Measurements from ENCODE around the gene SSBP4. TPM values are rescaled to one million over a fixed set of nuclear protein-coding genes. Genes with fewer than 3 reads are reported as not detected.

The SSBP4 gene
- total RNA-seq, 1 donor from 2014 or later: 233 TPM

GRCh38 chr19:18473003-18473705, 54.0 kb downstream of the SSBP4 start:
- TF ChIP-seq CTCF (IDR thresholded peaks at IDR 0.05): no peak
- H3K4me1 ChIP-seq: peaks cover 9 to 32% of the 10 kb centered on the region in 2 donors
- H3K9me3 ChIP-seq: no peaks in the 10 kb centered on the region
- H3K4me3 ChIP-seq: no peak overlapping the region
- no peaks in the 10 kb centered on the region for H3K27me3 ChIP-seq
- intact Hi-C loops (cut with DNase I): no loop called here
- no peak for DNase-seq (ENCODE audit: low spot score in 2 of 2)
- no peak overlapping the region for H3K27ac ChIP-seq
- H3K36me3 ChIP-seq: peaks cover 10 to 18% of the 10 kb centered on the region in 2 donors

GRCh38 chr19:18473706-18474087, 54.5 kb downstream of the SSBP4 start:
- Histone ChIP-seq H3K4me3 (no peak overlapping the region), H3K27ac (no peak overlapping the region), H3K27me3 (no peaks in the 10 kb centered on the region), H3K9me3 (no peaks in the 10 kb centered on the region), H3K4me1 (peaks cover 12 to 32% of the 10 kb centered on the region in 2 donors), H3K36me3 (peaks cover 10 to 18% of the 10 kb centered on the region in 2 donors)
- no peak for TF ChIP-seq CTCF (IDR thresholded peaks at IDR 0.05)
- no peak for DNase-seq (ENCODE audit: low spot score in 2 of 2)
- intact Hi-C loops (cut with DNase I): no loop called here

GRCh38 chr19:18474366-18474887, 55.2 kb downstream of the SSBP4 start:
- no peak for TF ChIP-seq CTCF (IDR thresholded peaks at IDR 0.05)
- no peaks in the 10 kb centered on the region for H3K27me3 ChIP-seq
- H3K4me3 ChIP-seq: no peak overlapping the region
- H3K27ac ChIP-seq: no peak overlapping the region
- H3K9me3 ChIP-seq: no peaks in the 10 kb centered on the region
- H3K4me1 ChIP-seq: peaks cover 16 to 31% of the 10 kb centered on the region in 2 donors
- no peak for DNase-seq (ENCODE audit: low spot score in 2 of 2)
- intact Hi-C loops (cut with DNase I): no loop called here
- H3K36me3 ChIP-seq: peaks cover 10 to 18% of the 10 kb centered on the region in 2 donors

- H3K36me3 ChIP-seq: peaks cover 10 to 18% of the 10 kb centered on the region in 2 donors
- peaks cover 12 to 30% of the 10 kb centered on the region in 2 donors for H3K4me1 ChIP-seq
- TF ChIP-seq CTCF (IDR thresholded peaks at IDR 0.05): no peak
- no peaks in the 10 kb centered on the region for H3K27me3 ChIP-seq
- no peaks in the 10 kb centered on the region for H3K9me3 ChIP-seq
- no peak for DNase-seq (ENCODE audit: low spot score in 2 of 2)
- intact Hi-C loops (cut with DNase I): no loop called here
- H3K4me3 ChIP-seq: no peak overlapping the region
- no peak overlapping the region for H3K27ac ChIP-seq
These were observed 55.8 kb downstream of the SSBP4 start for GRCh38 chr19:18475004-18475453.

GRCh38 chr19:18475762-18476331, 56.6 kb downstream of the SSBP4 start:
- intact Hi-C loops (cut with DNase I): no loop called here
- Histone ChIP-seq H3K27me3 (no peaks in the 10 kb centered on the region), H3K4me3 (no peak overlapping the region), H3K36me3 (peaks cover 7 to 14% of the 10 kb centered on the region in 2 donors), H3K27ac (no peak overlapping the region), H3K4me1 (peaks cover 16 to 34% of the 10 kb centered on the region in 2 donors), H3K9me3 (no peaks in the 10 kb centered on the region)
- no peak for DNase-seq (ENCODE audit: low spot score in 2 of 2)
- TF ChIP-seq CTCF (IDR thresholded peaks at IDR 0.05): no peak
